Myocyte (in vitro differentiated cells): ENCODE results near the gene CHMP6. TPM values are rescaled to one million over a fixed set of nuclear protein-coding genes. Genes with fewer than 3 reads are reported as not detected.
A peak's percentile ranks its signal among the peaks of the same experiment; 100 is the strongest.
"Not testable (repeated sequence)": the region's sequence is repeated elsewhere in the genome, so short reads cannot be mapped to it uniquely, and the experiment has no call there.

Experiments
- DNase-seq: peaks from one replicate; pipeline ENCODE4 v3.0.0-alpha.2; 2012; ENCODE audit warnings: low read depth
- total RNA-seq: library from RNA; depleted of rRNA; stranded (reverse); fragments of >200 nt; gene quantifications from 2 replicates; pipeline ENCODE4 v1.2.3, GENCODE V29; 2014

The CHMP6 gene
- total RNA-seq, 1 donor from 2014 or later: 14.8 TPM

DNA sequence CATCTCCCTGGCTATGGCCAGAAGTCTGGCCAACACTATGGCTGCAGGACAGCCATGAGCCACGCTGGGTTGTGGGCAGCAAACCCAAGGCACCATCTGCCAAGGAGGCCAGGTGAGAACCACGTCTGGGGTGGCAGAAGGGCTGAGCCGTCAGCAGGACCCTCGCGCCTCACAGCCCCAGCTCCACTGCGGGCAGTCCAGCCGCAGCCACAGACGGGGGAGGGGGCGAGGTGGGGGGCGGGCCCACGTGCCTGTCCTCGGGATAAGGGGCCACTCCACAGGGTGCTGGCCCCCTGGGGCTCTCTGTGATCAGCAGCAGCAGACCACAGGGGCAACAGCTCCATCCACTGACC lies 36.8 kb downstream of the CHMP6 start:
- DNase-seq: no peak

- DNase-seq: no peak
Observed at GRCh38 chr17:81029859-81030258, 38.2 kb downstream of the CHMP6 start.

- DNase-seq: not testable (repeated sequence)
Observed at GRCh38 chr17:81030312-81030711, 38.7 kb downstream of the CHMP6 start.

GRCh38 chr17:81030741-81031565 lies 39.3 kb downstream of the CHMP6 start:
- DNase-seq: peak; percentile 33

GRCh38 chr17:81031566-81032550 lies 40.2 kb downstream of the CHMP6 start:
- no peak for DNase-seq

DNA sequence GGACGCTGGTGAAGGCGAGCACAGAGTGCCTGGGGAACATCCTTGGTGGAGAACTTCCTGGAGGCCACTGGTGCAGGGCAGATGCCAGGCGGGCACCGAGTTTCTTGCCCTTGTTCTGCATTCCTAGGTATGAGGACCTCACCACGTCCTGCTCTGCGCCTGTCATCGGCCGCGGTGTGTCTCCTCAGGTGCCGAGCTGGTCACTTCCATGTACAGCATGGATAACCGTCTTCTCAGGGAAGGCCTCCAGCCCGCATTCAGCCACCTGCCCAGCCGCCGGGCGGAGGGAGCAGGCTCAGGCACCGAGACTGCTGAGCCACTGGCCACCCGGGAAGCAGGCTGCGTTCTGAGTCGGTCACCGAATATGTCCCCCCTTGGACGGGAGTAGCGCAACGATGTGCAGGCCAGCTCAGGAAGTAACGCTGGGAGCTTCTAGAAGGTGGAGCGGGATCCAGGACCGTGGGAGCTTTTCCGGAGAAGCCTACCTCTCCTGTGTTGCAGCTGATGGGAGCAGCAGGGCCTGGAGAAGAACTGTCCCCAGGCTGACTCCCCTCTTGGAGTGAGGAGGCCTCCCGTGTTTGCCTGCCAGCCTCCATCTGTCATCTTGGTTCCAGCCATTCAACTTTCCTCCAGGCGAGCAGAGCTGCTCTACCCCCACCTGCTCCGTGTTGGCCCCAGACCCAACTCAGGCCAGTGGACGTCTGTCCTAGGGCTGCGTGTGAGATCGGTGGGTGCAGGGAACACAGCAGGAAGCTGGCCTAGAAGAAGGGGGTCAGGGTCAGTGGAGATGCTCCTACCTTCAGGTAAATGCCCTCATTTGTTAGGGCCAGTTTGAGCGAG lies 41.2 kb downstream of the CHMP6 start:
- no peak for DNase-seq

DNA sequence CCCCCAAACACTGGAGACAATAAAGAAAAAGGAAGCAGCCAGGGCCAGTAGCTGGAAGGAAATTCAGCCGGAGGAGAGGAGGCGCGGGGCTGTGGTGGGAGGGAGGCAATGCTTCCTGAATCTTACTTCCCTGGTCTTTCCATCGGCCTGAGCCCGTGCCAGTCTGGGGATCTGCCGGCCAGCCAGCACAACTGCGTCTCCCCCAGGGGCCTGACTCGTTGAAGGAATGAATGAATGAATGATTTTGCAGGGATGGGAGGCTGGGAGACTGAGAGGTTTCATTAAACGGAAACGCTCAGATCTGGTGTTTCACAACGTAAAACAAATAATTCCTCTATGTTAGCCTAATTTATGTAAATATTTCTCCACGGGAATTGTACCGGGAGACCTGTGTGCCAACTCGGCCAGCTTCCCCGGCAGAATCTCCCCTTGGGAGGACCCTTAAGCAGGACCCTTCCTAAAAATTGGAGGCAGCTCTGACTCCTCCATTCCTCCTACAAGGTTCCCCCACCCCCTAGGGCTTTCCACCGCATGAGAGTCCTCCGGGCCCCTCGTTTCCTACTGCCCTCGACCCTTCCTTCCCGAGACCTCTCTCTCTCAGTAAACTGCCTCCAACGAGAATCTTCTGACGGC lies 42.0 kb downstream of the CHMP6 start:
- DNase-seq: no peak

DNA sequence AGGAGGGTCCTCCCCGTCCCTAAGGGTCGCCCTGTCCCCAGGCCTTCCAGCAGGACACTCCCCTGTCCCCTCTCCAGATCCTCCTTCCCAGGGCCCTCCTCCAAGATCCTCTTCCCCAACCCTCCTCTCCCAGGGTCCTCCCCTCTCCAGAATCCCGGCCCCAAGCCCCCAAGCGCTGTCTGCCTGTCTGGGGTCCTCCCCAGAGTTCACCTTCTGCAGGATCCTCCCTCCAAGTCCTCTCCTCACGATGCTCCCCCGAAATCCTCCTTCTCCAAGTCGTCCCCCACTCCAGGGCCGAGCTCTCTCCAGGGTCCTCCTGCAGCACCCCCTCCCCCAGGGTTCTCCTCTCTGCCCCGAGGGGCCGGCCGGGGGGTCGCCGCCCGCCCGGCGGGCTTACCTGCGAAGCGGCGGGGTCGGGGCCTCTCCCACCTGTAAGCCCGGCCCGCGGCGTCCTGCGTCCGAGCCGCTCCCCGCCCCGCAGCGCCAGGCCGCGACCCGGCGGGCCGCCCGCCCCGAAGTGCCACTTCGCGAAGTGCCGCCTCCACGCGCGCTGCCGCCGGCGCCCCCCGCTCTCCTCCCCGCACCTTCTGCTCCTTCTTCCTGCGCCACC lies 42.6 kb downstream of the CHMP6 start:
- no peak for DNase-seq

- peak; percentile 94 for DNase-seq
Observed at GRCh38 chr17:81034779-81035520, 43.3 kb downstream of the CHMP6 start, which contains the start of gene BAIAP2. TSS of gene BAIAP2 (plus strand) at chr17:81035151. CDS start at chr17:81035255, 104 bp downstream.

GRCh38 chr17:81035521-81036196 lies 44.0 kb downstream of the CHMP6 start:
- DNase-seq: no peak

DNA sequence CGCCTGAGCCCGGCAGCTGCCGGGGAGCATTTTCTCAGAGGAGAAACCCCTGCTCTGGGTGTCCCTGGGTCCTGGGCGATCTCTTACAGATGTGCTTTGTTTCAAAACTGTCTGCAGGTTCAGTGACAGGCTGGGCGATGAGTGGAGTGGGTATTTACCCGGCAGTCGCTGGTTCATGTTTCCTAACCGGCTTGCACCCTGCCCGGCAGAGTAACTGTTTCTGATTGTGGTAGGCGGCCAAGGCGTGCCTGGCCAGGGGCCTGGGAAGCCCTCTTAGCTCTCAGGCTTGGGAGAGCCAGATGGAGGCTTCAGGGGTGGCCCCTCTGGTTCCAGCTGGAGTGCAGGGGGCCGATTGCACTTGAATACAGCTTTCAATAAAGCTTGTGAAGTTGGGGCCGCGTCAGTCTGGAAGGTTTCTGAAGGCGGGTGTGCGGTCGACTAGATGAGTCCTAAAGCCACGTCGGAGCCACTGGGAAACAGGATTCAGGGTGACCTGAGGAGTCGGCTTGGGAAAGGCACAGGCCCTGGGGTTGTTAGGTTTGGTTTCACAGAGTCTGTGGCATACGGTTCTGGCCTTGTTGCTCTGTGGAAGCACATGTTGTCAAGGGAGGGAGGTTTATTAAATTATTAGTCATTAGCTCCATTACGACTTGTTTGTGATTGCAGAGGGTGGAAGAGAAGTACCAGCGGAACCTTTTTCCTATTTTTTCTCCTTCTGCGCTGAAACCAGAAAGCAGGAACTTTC lies 44.7 kb downstream of the CHMP6 start:
- DNase-seq: no peak

DNA sequence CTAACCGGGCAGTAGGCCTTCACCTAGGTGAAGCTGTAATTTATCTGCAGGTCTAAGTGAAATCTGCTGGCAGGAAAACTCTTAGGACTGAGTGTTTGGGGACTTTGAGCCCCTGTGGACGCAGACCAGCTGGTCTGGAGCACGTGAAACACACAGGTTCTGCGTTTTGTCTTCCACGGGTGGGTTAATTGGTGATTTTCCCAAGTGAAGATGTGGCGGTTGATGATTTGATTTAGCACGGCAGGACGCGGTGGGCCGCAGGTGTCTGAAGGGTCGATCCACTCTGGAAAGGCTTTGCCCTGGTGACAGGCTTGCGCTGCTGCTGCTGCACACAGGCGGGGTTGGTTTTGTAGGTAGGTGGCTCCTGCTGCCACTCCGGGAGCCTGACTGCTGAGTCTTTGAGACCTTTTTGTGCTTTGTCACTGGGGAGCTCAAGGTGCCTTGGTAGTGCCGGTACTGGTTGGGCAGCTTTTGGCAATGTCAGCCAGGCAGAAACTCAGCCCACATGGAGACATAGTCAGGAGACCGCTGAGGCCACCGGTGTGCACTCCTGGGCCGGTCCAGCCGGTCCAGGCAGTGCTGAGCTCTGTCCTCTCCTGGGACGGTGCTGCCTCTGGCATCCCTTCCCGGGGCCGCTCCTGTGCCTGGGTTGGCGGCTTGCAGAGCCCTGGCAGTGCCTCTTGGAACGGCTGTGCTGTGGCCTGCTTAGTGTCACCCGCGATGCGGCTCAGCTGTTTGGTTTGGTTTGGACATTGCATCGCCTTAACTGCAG lies 45.6 kb downstream of the CHMP6 start:
- DNase-seq: peak; percentile 65

- no peak for DNase-seq
Observed at GRCh38 chr17:81037798-81038733, 46.4 kb downstream of the CHMP6 start.

GRCh38 chr17:81039096-81039495 lies 47.5 kb downstream of the CHMP6 start:
- DNase-seq: no peak

DNA sequence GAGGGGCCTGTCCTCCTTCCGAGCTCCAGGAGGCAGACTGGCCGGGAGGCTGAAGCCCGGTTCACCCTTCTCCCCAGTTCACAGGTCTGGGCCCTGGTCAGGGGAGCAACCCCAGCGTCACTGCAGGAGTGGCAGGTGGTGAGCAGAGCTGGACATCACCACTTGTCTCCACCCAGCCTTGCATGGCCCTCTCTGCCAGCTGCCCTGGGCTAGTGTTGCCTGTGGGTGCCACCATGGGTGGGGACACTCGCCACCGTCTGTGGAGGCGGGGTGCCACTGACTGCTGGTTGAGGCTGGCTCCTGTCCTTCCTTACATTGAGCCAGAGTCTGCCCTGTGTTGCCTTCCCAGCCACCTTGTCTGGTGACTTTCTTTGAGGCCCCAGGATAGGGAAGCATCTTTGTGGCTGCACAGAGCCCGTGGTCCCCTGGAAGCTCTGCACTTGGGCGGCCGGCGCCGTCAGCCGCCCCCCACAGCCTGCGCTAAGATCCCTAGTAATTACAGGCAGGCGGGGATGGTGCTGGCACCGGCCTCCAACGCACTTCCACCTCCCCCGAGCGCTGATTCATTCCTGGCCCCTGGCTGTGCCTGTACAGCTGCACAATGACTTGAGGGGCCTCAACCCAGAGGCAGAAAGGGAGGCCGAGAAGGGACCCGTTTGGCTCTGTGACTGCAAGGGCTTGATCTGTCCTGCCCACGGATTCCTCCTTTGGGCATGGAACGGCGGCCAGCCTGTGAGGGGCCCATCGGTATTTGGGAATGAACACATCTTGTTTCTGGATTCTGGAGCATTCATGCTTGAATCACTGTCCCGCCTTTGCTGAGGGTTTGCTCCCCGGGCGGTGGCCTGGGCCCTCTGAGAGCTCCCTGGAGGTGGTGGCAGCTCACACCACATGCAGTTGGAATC lies 48.5 kb downstream of the CHMP6 start:
- peak; percentile 84 for DNase-seq
